MM.1S (cell line): ENCODE results near the gene PROK1.

Source experiments
- CTCF ChIP-seq: fragments of 300-600 bp; sonication (generic); IDR thresholded peaks from 2 replicates; pipeline ENCODE4 v1.5.1; 2016; ENCODE audit warnings: antibody characterized with exemption, low read length, mixed read lengths
- EZH2 ChIP-seq: fragments of 300-600 bp; sonication (generic); optimal IDR thresholded peaks from 2 replicates; pipeline ENCODE3; 2017; ENCODE audit warnings: low read depth, mild to moderate bottlenecking, antibody characterized with exemption, low read length, mixed read lengths

GRCh38 chr1:110480356-110481096 is 29.6 kb downstream of the PROK1 start:
- TF ChIP-seq CTCF (no peak), EZH2 (no peak)
